ENCODE results near the gene TSHR. TPM values are rescaled to one million over a fixed set of nuclear protein-coding genes. Genes with fewer than 3 reads are reported as not detected.

Gene TSHR
- total RNA-seq, 1 experiment from 2014 or later, result not detected

GRCh38 chr14:81110186-81110585 lies 154.8 kb downstream of the TSHR start:
- Histone ChIP-seq H3K9ac (ENCODE audit: low read length) (no peak overlapping the region), H3K27me3 (ENCODE audit: insufficient read depth, low read length) (no peaks in the 10 kb centered on the region), H3K79me2 (ENCODE audit: insufficient read depth, low read length) (no peaks in the 10 kb centered on the region), H3K9me3 (ENCODE audit: control insufficient read depth in 1 of 2, insufficient read depth in 1 of 2, low read depth in 1 of 2, low read length in 2 of 2) (no peaks in the 10 kb centered on the region), H3K27ac (ENCODE audit: low read depth, low read length) (no peak overlapping the region), H3K36me3 (ENCODE audit: control insufficient read depth in 1 of 2, insufficient read depth in 2 of 2, low read length in 2 of 2) (no peaks in the 10 kb centered on the region), H2AFZ (ENCODE audit: low read depth, low read length, poor library complexity, severe bottlenecking) (no peak overlapping the region), H4K20me1 (ENCODE audit: insufficient read depth) (no peaks in the 10 kb centered on the region), H3K9me2 (ENCODE audit: insufficient read depth) (no peaks in the 10 kb centered on the region), H3K4me3 (replicated peaks in 1 of 2; ENCODE audit: low read depth in 1 of 2, low read length in 2 of 2) (no peak overlapping the region), H3K4me1 (ENCODE audit: control insufficient read depth in 1 of 2, insufficient read depth in 2 of 2, low read length in 2 of 2) (no peaks in the 10 kb centered on the region), H3K4me2 (ENCODE audit: low read length) (no peak overlapping the region)
- intact Hi-C loops (cut with micrococcal nuclease), result no loop called here
- TF ChIP-seq EZH2phosphoT487 (IDR thresholded peaks at IDR 0.05; ENCODE audit: borderline replicate concordance) (no peak), ZFX (IDR thresholded peaks at IDR 0.05) (no peak), SIN3A (IDR thresholded peaks at IDR 0.05; ENCODE audit: low read depth) (no peak), TCF7L2 (IDR thresholded peaks at IDR 0.05; ENCODE audit: borderline replicate concordance, extremely low read depth, insufficient read depth, insufficient read length) (no peak), REST (IDR thresholded peaks at IDR 0.05; ENCODE audit: low read depth) (no peak), SP1 (IDR thresholded peaks at IDR 0.05; ENCODE audit: low read depth) (no peak), ZBTB33 (IDR thresholded peaks at IDR 0.05; ENCODE audit: extremely low read depth, insufficient replicate concordance, low read length) (no peak), CBX3 (IDR thresholded peaks at IDR 0.05; ENCODE audit: low read depth) (no peak), JUND (IDR thresholded peaks at IDR 0.05) (no peak), YY1 (IDR thresholded peaks at IDR 0.05; ENCODE audit: extremely low read depth, insufficient replicate concordance, low read depth, low read length) (no peak), CTCF (IDR thresholded peaks at IDR 0.05 in 2 of 3, conservative IDR thresholded peaks at IDR 0.05 in 1 of 3; ENCODE audit: borderline replicate concordance in 1 of 3, insufficient read depth in 1 of 3, low read depth in 2 of 3, low read length in 2 of 3) (no peak), CEBPB (IDR thresholded peaks at IDR 0.05; ENCODE audit: low read depth) (no peak), POLR2AphosphoS5 (IDR thresholded peaks at IDR 0.05; ENCODE audit: low read depth, low read length) (no peak), ATF3 (IDR thresholded peaks at IDR 0.05) (no peak), MAX (IDR thresholded peaks at IDR 0.05) (no peak)
- no peak for DNase-seq (ENCODE audit: low read depth, low spot score)
- RAD21 ChIA-PET (ENCODE audit: low non-redundant PET in 1 of 2, low total read pairs in 2 of 2, uncharacterized antibody in 2 of 2, unreplicated experiment in 2 of 2), result no interaction called here
- no TSS peak for BruUV-seq (replicated peaks)
- no peak for ATAC-seq
- CTCF ChIA-PET, result no interaction called here
- POLR2A ChIA-PET, result no interaction called here

All from HCT116 (cell line).